ENCODE results near the gene NPPA.

DNA sequence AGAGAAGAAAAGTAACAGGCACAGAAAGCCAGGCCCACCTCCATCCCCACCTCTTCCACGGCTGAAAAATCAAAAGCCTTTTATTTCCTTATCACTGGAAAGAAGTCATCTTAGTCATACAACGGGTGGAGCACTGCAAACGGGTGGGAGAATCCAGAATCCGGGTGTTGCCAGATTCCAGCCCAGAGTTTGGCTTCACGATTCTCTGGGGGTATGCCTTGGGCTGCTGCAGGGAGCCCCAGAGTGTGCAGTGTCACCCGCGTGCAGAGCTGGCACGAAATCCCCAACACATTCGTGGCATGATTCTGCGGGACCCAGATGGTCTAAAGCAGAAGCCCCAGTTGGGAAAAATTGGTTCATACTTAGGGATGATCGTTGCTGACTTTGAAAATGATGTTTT lies 2.6 kb upstream of the NPPA start:
- TF ChIP-seq EZH2 (IDR thresholded peaks at IDR 0.05) = no peak
- no peak for TF ChIP-seq POLR2AphosphoS5 (IDR thresholded peaks at IDR 0.05; ENCODE audit: borderline replicate concordance, low read depth, low read length)
- no peak for TF ChIP-seq FOXP2 (optimal IDR thresholded peaks at IDR 0.05; ENCODE audit: control extremely low read depth, extremely low read length, insufficient read depth)

All from SK-N-MC (cell line).